CD1c-positive myeloid dendritic cell (primary cell): ENCODE results near the gene HIPK3.
"Not testable (repeated sequence)": the region's sequence is repeated elsewhere in the genome, so short reads cannot be mapped to it uniquely, and the experiment has no call there.

Source experiments
- DNase-seq: peaks from one replicate; pipeline ENCODE4 v3.0.0-alpha.2; 2016; ENCODE audit errors: extremely low spot score

HIPK3 gene

GRCh38 chr11:33257160-33257896 lies at the start of gene HIPK3:
HIPK3 (plus strand) TSS chr11:33257381.
- DNase-seq = peak; percentile 91

GRCh38 chr11:33207408-33207985 lies 49.7 kb upstream of the HIPK3 start:
- DNase-seq = peak; percentile 37

GRCh38 chr11:33208150-33208549 lies 49.0 kb upstream of the HIPK3 start:
- no peak for DNase-seq

GRCh38 chr11:33211153-33211552 lies 46.0 kb upstream of the HIPK3 start:
- DNase-seq = peak; percentile 86

- peak; percentile 74 for DNase-seq
Measured at GRCh38 chr11:33211580-33211979, 45.6 kb upstream of the HIPK3 start.

- peak; percentile 71 for DNase-seq
Measured at GRCh38 chr11:33214187-33214586, 43.0 kb upstream of the HIPK3 start.

GRCh38 chr11:33214767-33215166 lies 42.4 kb upstream of the HIPK3 start:
- DNase-seq = no peak

GRCh38 chr11:33216676-33217075 lies 40.5 kb upstream of the HIPK3 start:
- DNase-seq = not testable (repeated sequence)

GRCh38 chr11:33222052-33222750 lies 35.0 kb upstream of the HIPK3 start:
- peak; percentile 47 for DNase-seq

- no peak for DNase-seq
Measured at GRCh38 chr11:33225371-33225770, 31.8 kb upstream of the HIPK3 start.

- DNase-seq = peak; percentile 53
Measured at GRCh38 chr11:33227578-33228261, 29.5 kb upstream of the HIPK3 start.

- DNase-seq = peak; percentile 32
Measured at GRCh38 chr11:33234397-33235190, 22.6 kb upstream of the HIPK3 start.

GRCh38 chr11:33237039-33237597 lies 20.1 kb upstream of the HIPK3 start:
- no peak for DNase-seq

GRCh38 chr11:33242575-33242974 lies 14.6 kb upstream of the HIPK3 start:
- no peak for DNase-seq

GRCh38 chr11:33243654-33244053 lies 13.5 kb upstream of the HIPK3 start:
- DNase-seq = not testable (repeated sequence)

GRCh38 chr11:33248416-33248971 lies 8.7 kb upstream of the HIPK3 start:
- DNase-seq = peak; percentile 42

- DNase-seq = no peak
Measured at GRCh38 chr11:33256031-33256812, 959 bp upstream of the HIPK3 start.

- no peak for DNase-seq
Measured at GRCh38 chr11:33256813-33257159, 395 bp upstream of the HIPK3 start.

- DNase-seq = peak; percentile 94
Measured at GRCh38 chr11:33257897-33258630, 883 bp downstream of the HIPK3 start.
